Left ventricle myocardium inferior (tissue), 1 donor: ENCODE measurements around the gene VPS13D. TPM values are rescaled to one million over a fixed set of nuclear protein-coding genes. Genes with fewer than 3 reads are reported as not detected.

ENCODE experiments used
- DNase-seq: peaks from one replicate; pipeline ENCODE4 v3.0.0-alpha.2; 2020
- H3K27ac ChIP-seq: fragments of 200-600 bp; replicated peaks from 2 replicates; pipeline ENCODE4 v1.8.0; 2021
- H3K27me3 ChIP-seq: fragments of 200-600 bp; 2 replicates; pipeline ENCODE4 v1.8.0; 2021; ENCODE audit warnings: low read depth
- H3K36me3 ChIP-seq: fragments of 200-600 bp; 2 replicates; pipeline ENCODE4 v1.8.0; 2021
- H3K4me1 ChIP-seq: fragments of 200-600 bp; 2 replicates; pipeline ENCODE4 v1.8.0; 2021
- H3K4me3 ChIP-seq: fragments of 200-600 bp; 2 replicates; pipeline ENCODE4 v1.8.0; 2021; ENCODE audit warnings: mild to moderate bottlenecking, moderate library complexity
- H3K9me3 ChIP-seq: fragments of 200-600 bp; replicated peaks from 2 replicates; pipeline ENCODE4 v1.8.0; 2021
- intact Hi-C: fragments of 100-400 bp; cut with micrococcal nuclease; formaldehyde crosslinking; loops from one replicate; pipeline ENCODE4 v1.11.0; 2022
- total RNA-seq: library from RNA; stranded (reverse); fragmentation: NEBNext Ultra II Directional; extraction: Animal tissue kit (Norgen Biotek cat#: 25700); gene quantifications from one replicate; pipeline ENCODE4 v1.2.1, GENCODE V29; 2021
- TF ChIP-seq, protein P1 (sequence below): fragments of 200-600 bp; IDR thresholded peaks from 2 replicates; pipeline ENCODE4 v1.8.0; 2021; ENCODE audit warnings: antibody characterized with exemption, mild to moderate bottlenecking, borderline replicate concordance
- donor health status: DM: no; HTN: yes; CAD: no; lungs with severe emphysema.

Gene VPS13D
- total RNA-seq, 1 donor from 2014 or later: 71.6 TPM

DNA sequence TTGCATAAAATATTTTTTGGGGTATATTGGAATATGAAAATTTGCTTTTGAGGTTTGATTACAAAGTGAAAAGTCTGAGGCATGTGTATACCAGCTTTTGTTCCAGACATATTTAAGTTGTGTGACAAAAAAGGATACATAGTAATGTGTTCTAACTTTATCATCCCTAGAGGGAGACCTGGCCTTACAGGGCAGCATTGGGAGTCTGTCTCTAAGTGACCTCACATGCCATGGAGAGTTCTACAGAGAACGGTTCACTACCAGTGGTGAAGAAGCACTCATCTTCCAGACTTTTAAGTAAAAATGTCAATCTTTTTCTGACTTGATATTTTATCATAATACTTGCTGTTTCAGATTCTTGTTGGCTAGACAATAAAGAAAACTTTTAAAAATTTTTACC lies 61.0 kb downstream of the VPS13D start:
- Histone ChIP-seq H3K36me3 (peaks cover 83% of the 10 kb centered on the region), H3K9me3 (no peaks in the 10 kb centered on the region), H3K27ac (no peak overlapping the region), H3K4me3 (no peak overlapping the region), H3K27me3 (no peaks in the 10 kb centered on the region), H3K4me1 (peaks cover 14% of the 10 kb centered on the region)
- DNase-seq: no peak
- intact Hi-C loops: no loop called here
- TF ChIP-seq, protein P1, sequence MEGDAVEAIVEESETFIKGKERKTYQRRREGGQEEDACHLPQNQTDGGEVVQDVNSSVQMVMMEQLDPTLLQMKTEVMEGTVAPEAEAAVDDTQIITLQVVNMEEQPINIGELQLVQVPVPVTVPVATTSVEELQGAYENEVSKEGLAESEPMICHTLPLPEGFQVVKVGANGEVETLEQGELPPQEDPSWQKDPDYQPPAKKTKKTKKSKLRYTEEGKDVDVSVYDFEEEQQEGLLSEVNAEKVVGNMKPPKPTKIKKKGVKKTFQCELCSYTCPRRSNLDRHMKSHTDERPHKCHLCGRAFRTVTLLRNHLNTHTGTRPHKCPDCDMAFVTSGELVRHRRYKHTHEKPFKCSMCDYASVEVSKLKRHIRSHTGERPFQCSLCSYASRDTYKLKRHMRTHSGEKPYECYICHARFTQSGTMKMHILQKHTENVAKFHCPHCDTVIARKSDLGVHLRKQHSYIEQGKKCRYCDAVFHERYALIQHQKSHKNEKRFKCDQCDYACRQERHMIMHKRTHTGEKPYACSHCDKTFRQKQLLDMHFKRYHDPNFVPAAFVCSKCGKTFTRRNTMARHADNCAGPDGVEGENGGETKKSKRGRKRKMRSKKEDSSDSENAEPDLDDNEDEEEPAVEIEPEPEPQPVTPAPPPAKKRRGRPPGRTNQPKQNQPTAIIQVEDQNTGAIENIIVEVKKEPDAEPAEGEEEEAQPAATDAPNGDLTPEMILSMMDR: peak; percentile 17

- no peak overlapping the region for H3K27ac ChIP-seq
- intact Hi-C loops: no loop called here
- no peaks in the 10 kb centered on the region for H3K9me3 ChIP-seq
- H3K36me3 ChIP-seq: peaks cover 93% of the 10 kb centered on the region
- TF ChIP-seq, protein P1: no peak
- H3K4me1 ChIP-seq: peaks cover 14% of the 10 kb centered on the region
- DNase-seq: no peak
- no peaks in the 10 kb centered on the region for H3K27me3 ChIP-seq
- no peak overlapping the region for H3K4me3 ChIP-seq
Measured at GRCh38 chr1:12293416-12293815, 63.6 kb downstream of the VPS13D start.

GRCh38 chr1:12294076-12294475 lies 64.2 kb downstream of the VPS13D start:
- H3K4me1 ChIP-seq: peaks cover 14% of the 10 kb centered on the region
- peaks cover 92% of the 10 kb centered on the region for H3K36me3 ChIP-seq
- no peaks in the 10 kb centered on the region for H3K27me3 ChIP-seq
- TF ChIP-seq, protein P1: no peak
- no peak overlapping the region for H3K27ac ChIP-seq
- no peak overlapping the region for H3K4me3 ChIP-seq
- intact Hi-C loops: no loop called here
- H3K9me3 ChIP-seq: no peaks in the 10 kb centered on the region
- DNase-seq: no peak

GRCh38 chr1:12296016-12296415 lies 66.2 kb downstream of the VPS13D start:
- no peak overlapping the region for H3K27ac ChIP-seq
- peaks cover 13% of the 10 kb centered on the region for H3K4me1 ChIP-seq
- no peak for DNase-seq
- no peak overlapping the region for H3K4me3 ChIP-seq
- TF ChIP-seq, protein P1: no peak
- peaks cover 91% of the 10 kb centered on the region for H3K36me3 ChIP-seq
- no peaks in the 10 kb centered on the region for H3K27me3 ChIP-seq
- H3K9me3 ChIP-seq: no peaks in the 10 kb centered on the region
- intact Hi-C loops: no loop called here

GRCh38 chr1:12296623-12297022 lies 66.8 kb downstream of the VPS13D start:
- H3K4me1 ChIP-seq: peaks cover 14% of the 10 kb centered on the region
- DNase-seq: no peak
- H3K36me3 ChIP-seq: peaks cover 90% of the 10 kb centered on the region
- intact Hi-C loops: no loop called here
- H3K27ac ChIP-seq: no peak overlapping the region
- no peaks in the 10 kb centered on the region for H3K9me3 ChIP-seq
- H3K4me3 ChIP-seq: no peak overlapping the region
- TF ChIP-seq, protein P1: no peak
- H3K27me3 ChIP-seq: no peaks in the 10 kb centered on the region

DNA sequence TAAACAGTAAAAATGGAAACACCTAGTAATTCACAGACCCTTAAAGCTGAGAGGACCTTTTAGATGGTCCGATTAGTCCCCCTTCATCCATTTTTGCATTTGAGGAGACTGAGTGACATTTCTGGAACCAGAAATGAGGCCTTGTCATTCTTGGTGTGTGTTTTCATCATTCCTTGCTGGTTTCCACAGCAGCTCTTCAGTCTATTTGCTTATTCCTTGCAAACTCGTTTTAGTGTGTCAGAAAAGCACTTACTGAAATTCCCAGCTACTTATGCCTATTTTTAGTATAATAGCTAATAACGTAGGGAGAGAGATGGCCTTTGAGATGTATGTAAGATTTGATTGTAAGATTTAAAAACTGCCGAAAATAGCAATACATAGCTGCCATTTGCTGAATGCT lies 70.9 kb downstream of the VPS13D start:
- Histone ChIP-seq H3K27me3 (no peaks in the 10 kb centered on the region), H3K27ac (peak overlapping the region; percentile 28), H3K4me1 (peaks cover 39% of the 10 kb centered on the region), H3K4me3 (no peak overlapping the region), H3K36me3 (peaks cover 84% of the 10 kb centered on the region), H3K9me3 (no peaks in the 10 kb centered on the region)
- TF ChIP-seq, protein P1: no peak
- DNase-seq: no peak
- intact Hi-C loops: no loop called here
